Islet of Langerhans (tissue), 1 donor: ENCODE measurements around the gene MUC5B.
"Not testable (repeated sequence)": the region's sequence is repeated elsewhere in the genome, so short reads cannot be mapped to it uniquely, and the experiment has no call there.

ENCODE experiments used
- FAIRE-seq: peaks from one replicate; lab custom pipeline; 2011; peaks lifted over from hg19 to GRCh38; lab: Jason Lieb, UNC

The MUC5B gene

GRCh38 chr11:1234054-1234720 lies 11.3 kb downstream of the MUC5B start:
- no peak for FAIRE-seq

GRCh38 chr11:1234771-1235305 lies 12.0 kb downstream of the MUC5B start:
- FAIRE-seq: no peak

GRCh38 chr11:1235306-1235900 lies 12.5 kb downstream of the MUC5B start:
- no peak for FAIRE-seq

- FAIRE-seq: no peak
Observed at GRCh38 chr11:1235901-1236315, 13.0 kb downstream of the MUC5B start.

GRCh38 chr11:1236316-1237127 lies 13.7 kb downstream of the MUC5B start:
- no peak for FAIRE-seq

- FAIRE-seq: no peak
Observed at GRCh38 chr11:1237128-1237580, 14.3 kb downstream of the MUC5B start.

- FAIRE-seq: no peak
Observed at GRCh38 chr11:1237851-1238250, 15.0 kb downstream of the MUC5B start.

- FAIRE-seq: no peak
Observed at GRCh38 chr11:1238767-1239595, 16.1 kb downstream of the MUC5B start.

- FAIRE-seq: no peak
Observed at GRCh38 chr11:1239596-1240205, 16.8 kb downstream of the MUC5B start.

- no peak for FAIRE-seq
Observed at GRCh38 chr11:1240771-1241170, 17.9 kb downstream of the MUC5B start.

- FAIRE-seq: no peak
Observed at GRCh38 chr11:1241706-1242105, 18.8 kb downstream of the MUC5B start.

GRCh38 chr11:1242289-1242688 lies 19.4 kb downstream of the MUC5B start:
- FAIRE-seq: no peak

- FAIRE-seq: not testable (repeated sequence)
Observed at GRCh38 chr11:1242751-1243150, 19.9 kb downstream of the MUC5B start.

- FAIRE-seq: not testable (repeated sequence)
Observed at GRCh38 chr11:1243521-1243920, 20.7 kb downstream of the MUC5B start.

GRCh38 chr11:1244557-1244956 lies 21.7 kb downstream of the MUC5B start:
- FAIRE-seq: not testable (repeated sequence)

GRCh38 chr11:1245717-1246116 lies 22.9 kb downstream of the MUC5B start:
- not testable (repeated sequence) for FAIRE-seq

- FAIRE-seq: not testable (repeated sequence)
Observed at GRCh38 chr11:1246301-1246700, 23.4 kb downstream of the MUC5B start.

- not testable (repeated sequence) for FAIRE-seq
Observed at GRCh38 chr11:1247026-1247425, 24.2 kb downstream of the MUC5B start.

- not testable (repeated sequence) for FAIRE-seq
Observed at GRCh38 chr11:1248951-1249350, 26.1 kb downstream of the MUC5B start.

- not testable (repeated sequence) for FAIRE-seq
Observed at GRCh38 chr11:1250411-1250810, 27.5 kb downstream of the MUC5B start.

GRCh38 chr11:1251236-1251770 lies 28.4 kb downstream of the MUC5B start:
- FAIRE-seq: no peak
